ENCODE measurements around the gene TADA1.
A peak's percentile ranks its signal among the peaks of the same experiment; 100 is the strongest.

GRCh38 chr1:166839600-166840308, 36.3 kb downstream of the TADA1 start:
- TF ChIP-seq, protein P1, sequence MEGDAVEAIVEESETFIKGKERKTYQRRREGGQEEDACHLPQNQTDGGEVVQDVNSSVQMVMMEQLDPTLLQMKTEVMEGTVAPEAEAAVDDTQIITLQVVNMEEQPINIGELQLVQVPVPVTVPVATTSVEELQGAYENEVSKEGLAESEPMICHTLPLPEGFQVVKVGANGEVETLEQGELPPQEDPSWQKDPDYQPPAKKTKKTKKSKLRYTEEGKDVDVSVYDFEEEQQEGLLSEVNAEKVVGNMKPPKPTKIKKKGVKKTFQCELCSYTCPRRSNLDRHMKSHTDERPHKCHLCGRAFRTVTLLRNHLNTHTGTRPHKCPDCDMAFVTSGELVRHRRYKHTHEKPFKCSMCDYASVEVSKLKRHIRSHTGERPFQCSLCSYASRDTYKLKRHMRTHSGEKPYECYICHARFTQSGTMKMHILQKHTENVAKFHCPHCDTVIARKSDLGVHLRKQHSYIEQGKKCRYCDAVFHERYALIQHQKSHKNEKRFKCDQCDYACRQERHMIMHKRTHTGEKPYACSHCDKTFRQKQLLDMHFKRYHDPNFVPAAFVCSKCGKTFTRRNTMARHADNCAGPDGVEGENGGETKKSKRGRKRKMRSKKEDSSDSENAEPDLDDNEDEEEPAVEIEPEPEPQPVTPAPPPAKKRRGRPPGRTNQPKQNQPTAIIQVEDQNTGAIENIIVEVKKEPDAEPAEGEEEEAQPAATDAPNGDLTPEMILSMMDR (IDR thresholded peaks at IDR 0.05), result peak in 2 of 5 experiments; percentile 7 to 17
- TF ChIP-seq POLR2A (IDR thresholded peaks at IDR 0.05), result no peak

Measured in tibial nerve (tissue), 3 donors.